Neural cell (in vitro differentiated cells): ENCODE data around the gene TSEN54. TPM values are rescaled to one million over a fixed set of nuclear protein-coding genes. Genes with fewer than 3 reads are reported as not detected.

ENCODE experiments used
- H2AFZ ChIP-seq: fragments of 200-600, 300-800 bp; sonication (generic), shearing (Covaris generic); 2 replicates; pipeline ENCODE4 v1.6.0; 2014; ENCODE audit warnings: low read depth, mild to moderate bottlenecking, antibody characterized with exemption, low read length, moderate library complexity
- H3F3A ChIP-seq: fragments of 200-600 bp; shearing (Covaris generic); 2 replicates; pipeline ENCODE4 v1.6.1; 2016; ENCODE audit warnings: mild to moderate bottlenecking, moderate library complexity, mixed read lengths, antibody characterized with exemption, low read length; ENCODE audit not compliant: insufficient read depth, poor library complexity, severe bottlenecking
- H3K27ac ChIP-seq: fragments of 200-600, 300-800 bp; sonication (generic), shearing (Covaris generic); 2 replicates; pipeline ENCODE4 v1.5.1; 2014; ENCODE audit warnings: mild to moderate bottlenecking, low read length, moderate library complexity
- H3K27me3 ChIP-seq: fragments of 300-800, 200-600 bp; sonication (generic), shearing (Covaris generic); 2 replicates; pipeline ENCODE4 v1.6.0; 2014; ENCODE audit warnings: mild to moderate bottlenecking, low read depth, low read length, moderate library complexity; ENCODE audit not compliant: insufficient read depth
- H3K36me3 ChIP-seq: fragments of 300-800, 200-600 bp; sonication (generic), shearing (Covaris generic); 2 replicates; pipeline ENCODE4 v1.5.1; 2014; ENCODE audit warnings: mild to moderate bottlenecking, antibody characterized with exemption, low read length, moderate library complexity; ENCODE audit not compliant: insufficient read depth
- H3K4me2 ChIP-seq: fragments of 300-800, 200-600 bp; sonication (generic), shearing (Covaris generic); 2 replicates; pipeline ENCODE4 v1.6.0; 2014; ENCODE audit warnings: mild to moderate bottlenecking, low read length
- H3K4me3 ChIP-seq: fragments of 300-800, 200-600 bp; sonication (generic), shearing (Covaris generic); 2 replicates; pipeline ENCODE4 v1.5.1; 2014; ENCODE audit warnings: mild to moderate bottlenecking, low read length, moderate library complexity
- H3K79me2 ChIP-seq: fragments of 200-600 bp; shearing (Covaris generic); replicated peaks from 2 replicates; pipeline ENCODE4 v1.6.0; 2014; ENCODE audit warnings: mild to moderate bottlenecking, low read length, moderate library complexity; ENCODE audit not compliant: insufficient read depth
- H3K9ac ChIP-seq: fragments of 300-800, 200-600 bp; sonication (generic), shearing (Covaris generic); 2 replicates; pipeline ENCODE4 v1.6.1; 2016; ENCODE audit warnings: mild to moderate bottlenecking, low read length, mixed read lengths
- H3K9me2 ChIP-seq: fragments of 200-600 bp; shearing (Covaris generic); 2 replicates; pipeline ENCODE4 v1.6.1; 2016; ENCODE audit warnings: mild to moderate bottlenecking, low read length, mixed read lengths; ENCODE audit not compliant: insufficient read depth
- H3K9me3 ChIP-seq: fragments of 200-600, 300-800 bp; sonication (generic), shearing (Covaris generic); 2 replicates; pipeline ENCODE4 v1.6.1; 2016; ENCODE audit warnings: mild to moderate bottlenecking, mixed run types, low read length, moderate library complexity, mixed read lengths
- H4K20me1 ChIP-seq: fragments of 200-600 bp; shearing (Covaris generic); 2 replicates; pipeline ENCODE4 v1.6.1; 2016; ENCODE audit warnings: mild to moderate bottlenecking, mixed run types; ENCODE audit not compliant: insufficient read depth
- EP300 ChIP-seq: fragments of 450-650 bp; conservative IDR thresholded peaks from 2 replicates; pipeline ENCODE4 v1.6.1; 2014; ENCODE audit warnings: antibody characterized with exemption, mild to moderate bottlenecking, moderate library complexity; ENCODE audit not compliant: poor library complexity, severe bottlenecking
- EZH2 ChIP-seq: fragments of 200-600, 300-800 bp; shearing (Covaris generic), sonication (generic); IDR thresholded peaks from 2 replicates; pipeline ENCODE4 v1.6.1; 2014; ENCODE audit warnings: antibody characterized with exemption, low read length, borderline replicate concordance, mild to moderate bottlenecking; ENCODE audit not compliant: insufficient read depth, poor library complexity, severe bottlenecking
- MXI1 ChIP-seq: fragments of 450-650 bp; conservative IDR thresholded peaks from 2 replicates; pipeline ENCODE4 v1.6.1; 2014; ENCODE audit warnings: antibody characterized with exemption, mild to moderate bottlenecking; ENCODE audit not compliant: poor library complexity, severe bottlenecking
- POLR2AphosphoS5 ChIP-seq: IDR thresholded peaks from 2 replicates; pipeline ENCODE4 v1.6.1; 2012
- RAD21 ChIP-seq: fragments of 450-650 bp; conservative IDR thresholded peaks from 2 replicates; pipeline ENCODE4 v1.6.1; 2014; ENCODE audit warnings: antibody characterized with exemption, mild to moderate bottlenecking, moderate library complexity
- SMC3 ChIP-seq: fragments of 450-650 bp; conservative IDR thresholded peaks from 2 replicates; pipeline ENCODE4 v1.6.1; 2014; ENCODE audit warnings: antibody characterized with exemption, mild to moderate bottlenecking, moderate library complexity; ENCODE audit not compliant: poor library complexity
- TAF1 ChIP-seq: IDR thresholded peaks from 2 replicates; pipeline ENCODE4 v1.6.1; 2012; ENCODE audit warnings: low read depth
- polyA plus RNA-seq: library from polyadenylated mRNA; depleted of rRNA; stranded (reverse); fragments of >200 nt; gene quantifications from 2 replicates; pipeline ENCODE4 v1.2.3, GENCODE V29; 2014
- TF ChIP-seq, protein P1 (sequence below): fragments of 450-650 bp; IDR thresholded peaks from 2 replicates; pipeline ENCODE4 v1.5.1; 2014; ENCODE audit warnings: antibody characterized with exemption, mild to moderate bottlenecking, moderate library complexity; ENCODE audit not compliant: poor library complexity, severe bottlenecking
- TF ChIP-seq, protein P2 (sequence below): IDR thresholded peaks from 2 replicates; pipeline ENCODE4 v1.6.1; 2012; ENCODE audit warnings: borderline replicate concordance

Gene TSEN54
- polyA plus RNA-seq, 1 donor from 2014 or later: 32.2 TPM

DNA sequence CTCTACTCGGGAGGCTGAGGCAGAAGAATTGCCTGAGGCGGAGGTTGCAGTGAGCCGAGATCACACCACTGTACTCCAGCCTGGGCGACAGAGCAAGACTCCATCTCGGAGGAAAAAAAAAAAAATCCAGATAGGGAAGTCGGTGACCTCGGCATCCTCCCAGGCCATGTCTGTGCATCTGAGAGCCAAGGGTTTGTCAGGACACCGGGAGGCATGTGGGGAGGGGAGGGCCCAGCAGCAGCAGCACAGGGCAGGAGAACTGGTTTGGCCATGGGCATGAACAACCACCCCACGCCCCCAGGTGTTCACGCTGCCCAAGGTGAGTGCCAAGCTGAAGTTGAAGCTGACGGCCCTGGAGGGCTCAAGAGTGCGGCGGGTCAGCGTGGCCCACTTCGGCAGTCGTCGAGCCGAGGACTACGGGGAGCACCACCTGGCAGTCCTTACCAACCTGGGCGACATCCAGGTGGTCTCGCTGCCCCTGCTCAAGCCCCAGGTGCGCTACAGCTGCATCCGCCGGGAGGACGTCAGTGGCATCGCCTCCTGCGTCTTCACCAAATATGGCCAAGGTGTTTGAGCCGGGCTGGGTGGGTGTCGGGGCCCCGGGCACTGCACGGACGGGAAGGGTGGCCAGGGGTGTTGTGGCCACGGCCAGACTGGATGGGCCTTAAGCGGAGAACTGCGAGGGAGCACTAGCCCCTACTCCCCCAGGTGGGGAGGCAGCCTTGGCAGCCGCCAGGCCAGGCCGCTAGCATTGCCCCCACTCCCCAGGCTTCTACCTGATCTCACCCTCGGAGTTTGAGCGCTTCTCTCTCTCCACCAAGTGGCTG lies 56.6 kb downstream of the TSEN54 start:
- no peak for TF ChIP-seq TAF1
- TF ChIP-seq RAD21: no peak
- TF ChIP-seq EZH2: no peak
- TF ChIP-seq SMC3: no peak
- TF ChIP-seq MXI1: no peak
- TF ChIP-seq, protein P1, sequence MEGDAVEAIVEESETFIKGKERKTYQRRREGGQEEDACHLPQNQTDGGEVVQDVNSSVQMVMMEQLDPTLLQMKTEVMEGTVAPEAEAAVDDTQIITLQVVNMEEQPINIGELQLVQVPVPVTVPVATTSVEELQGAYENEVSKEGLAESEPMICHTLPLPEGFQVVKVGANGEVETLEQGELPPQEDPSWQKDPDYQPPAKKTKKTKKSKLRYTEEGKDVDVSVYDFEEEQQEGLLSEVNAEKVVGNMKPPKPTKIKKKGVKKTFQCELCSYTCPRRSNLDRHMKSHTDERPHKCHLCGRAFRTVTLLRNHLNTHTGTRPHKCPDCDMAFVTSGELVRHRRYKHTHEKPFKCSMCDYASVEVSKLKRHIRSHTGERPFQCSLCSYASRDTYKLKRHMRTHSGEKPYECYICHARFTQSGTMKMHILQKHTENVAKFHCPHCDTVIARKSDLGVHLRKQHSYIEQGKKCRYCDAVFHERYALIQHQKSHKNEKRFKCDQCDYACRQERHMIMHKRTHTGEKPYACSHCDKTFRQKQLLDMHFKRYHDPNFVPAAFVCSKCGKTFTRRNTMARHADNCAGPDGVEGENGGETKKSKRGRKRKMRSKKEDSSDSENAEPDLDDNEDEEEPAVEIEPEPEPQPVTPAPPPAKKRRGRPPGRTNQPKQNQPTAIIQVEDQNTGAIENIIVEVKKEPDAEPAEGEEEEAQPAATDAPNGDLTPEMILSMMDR: no peak
- no peak for TF ChIP-seq POLR2AphosphoS5
- TF ChIP-seq, protein P2, sequence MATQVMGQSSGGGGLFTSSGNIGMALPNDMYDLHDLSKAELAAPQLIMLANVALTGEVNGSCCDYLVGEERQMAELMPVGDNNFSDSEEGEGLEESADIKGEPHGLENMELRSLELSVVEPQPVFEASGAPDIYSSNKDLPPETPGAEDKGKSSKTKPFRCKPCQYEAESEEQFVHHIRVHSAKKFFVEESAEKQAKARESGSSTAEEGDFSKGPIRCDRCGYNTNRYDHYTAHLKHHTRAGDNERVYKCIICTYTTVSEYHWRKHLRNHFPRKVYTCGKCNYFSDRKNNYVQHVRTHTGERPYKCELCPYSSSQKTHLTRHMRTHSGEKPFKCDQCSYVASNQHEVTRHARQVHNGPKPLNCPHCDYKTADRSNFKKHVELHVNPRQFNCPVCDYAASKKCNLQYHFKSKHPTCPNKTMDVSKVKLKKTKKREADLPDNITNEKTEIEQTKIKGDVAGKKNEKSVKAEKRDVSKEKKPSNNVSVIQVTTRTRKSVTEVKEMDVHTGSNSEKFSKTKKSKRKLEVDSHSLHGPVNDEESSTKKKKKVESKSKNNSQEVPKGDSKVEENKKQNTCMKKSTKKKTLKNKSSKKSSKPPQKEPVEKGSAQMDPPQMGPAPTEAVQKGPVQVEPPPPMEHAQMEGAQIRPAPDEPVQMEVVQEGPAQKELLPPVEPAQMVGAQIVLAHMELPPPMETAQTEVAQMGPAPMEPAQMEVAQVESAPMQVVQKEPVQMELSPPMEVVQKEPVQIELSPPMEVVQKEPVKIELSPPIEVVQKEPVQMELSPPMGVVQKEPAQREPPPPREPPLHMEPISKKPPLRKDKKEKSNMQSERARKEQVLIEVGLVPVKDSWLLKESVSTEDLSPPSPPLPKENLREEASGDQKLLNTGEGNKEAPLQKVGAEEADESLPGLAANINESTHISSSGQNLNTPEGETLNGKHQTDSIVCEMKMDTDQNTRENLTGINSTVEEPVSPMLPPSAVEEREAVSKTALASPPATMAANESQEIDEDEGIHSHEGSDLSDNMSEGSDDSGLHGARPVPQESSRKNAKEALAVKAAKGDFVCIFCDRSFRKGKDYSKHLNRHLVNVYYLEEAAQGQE: no peak
- H3K27me3 ChIP-seq: no peaks in the 10 kb centered on the region
- H3K4me3 ChIP-seq: no peak overlapping the region
- no peaks in the 10 kb centered on the region for H4K20me1 ChIP-seq
- H3K27ac ChIP-seq: no peak overlapping the region
- H3K9me3 ChIP-seq: no peaks in the 10 kb centered on the region
- no peaks in the 10 kb centered on the region for H3K9me2 ChIP-seq
- H3K9ac ChIP-seq: no peak overlapping the region
- H3F3A ChIP-seq: no peaks in the 10 kb centered on the region
- H2AFZ ChIP-seq: no peak overlapping the region
- H3K36me3 ChIP-seq: no peaks in the 10 kb centered on the region
- H3K4me2 ChIP-seq: no peak overlapping the region
- no peaks in the 10 kb centered on the region for H3K79me2 ChIP-seq

DNA sequence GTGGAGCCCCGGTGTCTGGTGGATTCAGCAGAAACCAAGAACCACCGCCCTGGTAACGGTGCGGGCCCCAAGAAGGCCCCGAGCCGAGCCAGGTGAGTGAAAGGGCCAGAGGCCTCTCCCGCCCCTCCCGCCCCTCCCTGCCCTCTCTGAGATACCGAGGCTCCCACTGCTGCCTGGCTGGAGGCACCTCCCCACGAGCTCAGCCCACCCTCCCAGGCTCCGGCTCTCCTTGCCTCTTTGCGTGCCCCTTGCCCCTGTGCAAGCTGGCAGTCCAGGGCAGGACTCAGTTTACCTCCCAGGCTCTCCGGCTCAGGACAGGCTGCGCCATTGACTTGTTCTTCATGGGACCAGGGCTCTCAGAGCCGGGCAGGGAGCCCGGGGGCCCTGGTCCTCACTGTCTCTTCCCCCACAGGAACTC lies 57.2 kb downstream of the TSEN54 start:
- Histone ChIP-seq H3K9me2 (no peaks in the 10 kb centered on the region), H3K4me3 (no peak overlapping the region)

More for the DNA sequence above, 57.2 kb downstream of the TSEN54 start:
- H3K9me3 ChIP-seq: no peaks in the 10 kb centered on the region
- TF ChIP-seq RAD21 (no peak), EP300 (no peak)
- no peak overlapping the region for H3K9ac ChIP-seq
- H3K27me3 ChIP-seq: no peaks in the 10 kb centered on the region
- no peaks in the 10 kb centered on the region for H3F3A ChIP-seq
- H3K27ac ChIP-seq: no peak overlapping the region
- no peak overlapping the region for H2AFZ ChIP-seq
- H3K36me3 ChIP-seq: no peaks in the 10 kb centered on the region
- H3K79me2 ChIP-seq: no peaks in the 10 kb centered on the region
- H3K4me2 ChIP-seq: no peak overlapping the region
- H4K20me1 ChIP-seq: no peaks in the 10 kb centered on the region
